Amniotic stem cell (primary cell): ENCODE measurements around the gene DCST1.

ENCODE experiments used
- DNase-seq: peaks from one replicate; lab custom pipeline; 2025; lab: John Stamatoyannopoulos, UW

Gene DCST1

DNA sequence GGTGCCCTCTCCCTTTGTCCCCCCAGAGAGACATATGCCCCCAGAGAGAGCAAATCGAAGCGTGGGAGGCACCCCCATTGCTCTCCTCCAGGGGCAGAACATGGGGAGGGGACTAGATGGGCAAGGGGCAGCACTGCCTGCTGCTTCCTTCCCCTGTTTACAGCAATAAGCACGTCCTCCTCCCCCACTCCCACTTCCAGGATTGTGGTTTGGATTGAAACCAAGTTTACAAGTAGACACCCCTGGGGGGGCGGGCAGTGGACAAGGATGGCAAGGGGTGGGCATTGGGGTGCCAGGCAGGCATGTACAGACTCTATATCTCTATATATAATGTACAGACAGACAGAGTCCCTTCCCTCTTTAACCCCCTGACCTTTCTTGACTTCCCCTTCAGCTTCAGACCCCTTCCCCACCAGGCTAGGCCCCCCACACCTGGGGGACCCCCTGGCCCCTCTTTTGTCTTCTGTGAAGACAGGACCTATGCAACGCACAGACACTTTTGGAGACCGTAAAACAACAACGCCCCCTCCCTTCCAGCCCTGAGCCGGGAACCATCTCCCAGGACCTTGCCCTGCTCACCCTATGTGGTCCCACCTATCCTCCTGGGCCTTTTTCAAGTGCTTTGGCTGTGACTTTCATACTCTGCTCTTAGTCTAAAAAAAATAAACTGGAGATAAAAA lies 53.4 kb downstream of the DCST1 start:
- DNase-seq = no peak

GRCh38 chr1:155091071-155092051 lies 57.7 kb downstream of the DCST1 start:
- DNase-seq = peak; percentile 38

DNA sequence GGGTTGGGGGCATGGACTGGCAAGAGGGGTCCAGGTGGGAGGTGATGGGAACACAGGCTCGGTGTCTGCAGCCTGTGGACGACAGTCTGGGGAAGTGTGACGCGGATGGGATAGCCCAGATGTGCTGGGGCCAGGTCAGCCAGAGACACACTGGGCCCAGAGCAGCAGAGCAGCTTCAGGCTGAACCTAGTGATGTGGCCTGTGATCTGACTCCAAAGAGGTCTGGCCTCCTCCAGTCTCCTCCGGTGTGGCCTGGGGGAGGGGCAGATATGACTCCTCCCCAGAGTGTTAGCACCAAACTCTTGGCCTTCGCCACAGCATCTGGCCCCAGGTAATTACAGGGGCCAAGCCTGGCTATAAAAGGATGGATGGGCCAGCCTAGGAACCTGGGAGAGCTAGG lies 58.5 kb downstream of the DCST1 start:
- no peak for DNase-seq

- no peak for DNase-seq
Measured at GRCh38 chr1:155092641-155093040, 59.0 kb downstream of the DCST1 start.

DNA sequence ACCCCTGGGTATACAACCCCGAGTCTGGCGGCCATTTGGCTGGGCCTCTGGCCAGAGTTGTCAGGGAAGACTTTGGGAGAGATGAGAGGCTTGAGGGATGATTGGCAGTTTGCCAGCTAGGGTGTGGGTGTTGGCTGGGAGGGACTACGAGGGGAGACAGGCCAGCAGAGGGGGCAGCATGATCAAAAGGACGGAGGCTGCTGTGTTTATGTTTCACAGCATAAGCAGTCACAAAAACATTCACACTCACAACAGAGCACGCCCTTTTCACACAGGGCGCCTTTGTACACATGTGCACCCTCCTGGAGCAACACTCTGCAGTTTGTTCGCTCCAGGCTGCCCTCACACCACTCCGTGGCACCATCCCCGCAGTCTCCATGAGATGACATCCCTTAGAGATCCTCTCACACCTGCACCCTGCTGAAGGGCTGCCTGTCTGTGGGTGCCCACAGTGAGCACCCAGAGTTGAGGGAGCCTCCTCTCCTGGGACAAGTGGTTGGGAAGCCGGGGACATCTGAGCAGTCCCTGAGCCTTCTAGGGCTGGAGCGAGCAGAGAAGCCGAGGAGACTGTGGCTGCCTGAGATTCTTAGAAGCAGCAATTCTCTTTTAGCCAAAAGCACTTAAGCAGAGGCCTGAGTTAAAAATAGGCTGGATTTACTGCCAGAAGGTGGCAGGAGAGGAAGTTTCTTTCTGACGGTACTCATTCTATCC lies 60.4 kb downstream of the DCST1 start:
- DNase-seq = peak; percentile 40

GRCh38 chr1:155094622-155094948 lies 61.0 kb downstream of the DCST1 start:
- no peak for DNase-seq

DNA sequence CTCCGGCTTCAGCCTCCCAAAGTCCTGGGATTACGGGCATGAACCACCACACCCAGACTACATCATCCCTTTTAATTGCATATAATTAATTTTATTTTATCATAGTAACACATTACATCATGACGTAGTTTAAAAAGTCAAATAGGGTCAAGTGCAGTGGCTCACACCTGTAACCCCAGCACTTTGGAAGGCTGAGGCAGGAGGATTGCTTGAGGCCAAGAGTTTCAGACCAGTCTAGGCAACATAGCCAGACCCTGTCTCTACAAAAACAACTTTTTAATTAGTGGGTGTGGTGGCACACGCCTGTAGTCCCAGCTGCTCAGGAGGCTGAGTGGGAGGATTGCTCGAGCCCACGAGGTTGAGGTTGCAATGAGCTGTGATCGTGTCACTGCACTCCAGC lies 65.7 kb downstream of the DCST1 start:
- DNase-seq = no peak
